Measurements from ENCODE around the gene LCNL1. TPM values are rescaled to one million over a fixed set of nuclear protein-coding genes. Genes with fewer than 3 reads are reported as not detected.

LCNL1 gene
- total and polyA plus RNA-seq, 2 donors (not counting 1 experiment from before 2014, with no cell fraction given) = not detected

GRCh38 chr9:137007108-137007815, 24.5 kb downstream of the LCNL1 start:
- no peak overlapping the region for H3K4me3 ChIP-seq (ENCODE audit: control extremely low read depth in 1 of 5, extremely low read depth in 1 of 5, insufficient read depth in 1 of 5, low read depth in 2 of 5, low read length in 4 of 5)
- intact Hi-C loops (cut with micrococcal nuclease) = no loop called here
- no peak overlapping the region for H3K27ac Mint-ChIP-seq
- POLR2A ChIA-PET = no interaction called here
- no peaks in the 10 kb centered on the region for H3K4me1 ChIP-seq (ENCODE audit: control insufficient read depth in 2 of 2, insufficient read depth in 2 of 2, low read length in 2 of 2)
- peaks cover 0 to 1% of the 10 kb centered on the region in 2 experiments for H3K36me3 ChIP-seq (replicated peaks in 1 of 2; ENCODE audit: control extremely low read depth in 1 of 2, control insufficient read depth in 1 of 2, extremely low read depth in 1 of 2, insufficient read depth in 2 of 2, low read length in 1 of 2)
- TF ChIP-seq EZH2 (IDR thresholded peaks at IDR 0.05; ENCODE audit: borderline replicate concordance, insufficient read depth, low read depth, low read length, poor library complexity, severe bottlenecking) = no peak
- no peak for TF ChIP-seq CTCF (IDR thresholded peaks at IDR 0.05)
- no peak overlapping the region for H3K27ac ChIP-seq (ENCODE audit: low read length in 2 of 2)
- H3K4me2 ChIP-seq (replicated peaks; ENCODE audit: low read depth, low read length, poor library complexity, severe bottlenecking) = no peak overlapping the region
- no peak overlapping the region for H3K9ac ChIP-seq (ENCODE audit: low read length)
- no peak for DNase-seq
- WGBS (ENCODE audit: insufficient coverage) = 91% methylated on average over 22 of the region's 30 CpGs
- no peak overlapping the region for H2AFZ ChIP-seq (ENCODE audit: insufficient read depth, low read depth, low read length, poor library complexity, severe bottlenecking)
- no peak overlapping the region for H3K4me3 Mint-ChIP-seq
- H3K27me3 Mint-ChIP-seq = no peaks in the 10 kb centered on the region
- CTCF ChIA-PET = interaction anchor here (1.3 to 1.5 kb wide), 2 partner anchors 22 to 28 kb away, joined by 3 to 5 read pairs; no protein-coding TSS in a partner anchor
- ATAC-seq (ENCODE audit: low read depth) = no peak
- H3K27me3 ChIP-seq (replicated peaks in 1 of 4; ENCODE audit: control extremely low read depth in 1 of 4, control insufficient read depth in 3 of 4, insufficient read depth in 4 of 4, low read length in 3 of 4) = no peaks in the 10 kb centered on the region
- peaks cover 0 to 4% (median 0%) of the 10 kb centered on the region in 3 donors for H3K9me3 ChIP-seq (ENCODE audit: control extremely low read depth in 1 of 3, control insufficient read depth in 2 of 3, insufficient read depth in 1 of 3, low read length in 2 of 3)
- no peaks in the 10 kb centered on the region for H3K79me2 ChIP-seq (ENCODE audit: control insufficient read depth, insufficient read depth, low read length)
- no peaks in the 10 kb centered on the region for H3K9me3 Mint-ChIP-seq (ENCODE audit: insufficient read depth)
- no peaks in the 10 kb centered on the region for H3K4me1 Mint-ChIP-seq
- H4K20me1 ChIP-seq (ENCODE audit: control insufficient read depth, insufficient read depth, low read length, poor library complexity, severe bottlenecking) = no peaks in the 10 kb centered on the region

GRCh38 chr9:137007816-137008270, 25.1 kb downstream of the LCNL1 start:
- 82% methylated on average over 13 of the region's 13 CpGs for WGBS (ENCODE audit: insufficient coverage)
- POLR2A ChIA-PET = no interaction called here
- no peak overlapping the region for H2AFZ ChIP-seq (ENCODE audit: insufficient read depth, low read depth, low read length, poor library complexity, severe bottlenecking)
- no peak overlapping the region for H3K27ac ChIP-seq (ENCODE audit: low read length in 2 of 2)
- TF ChIP-seq EZH2 (IDR thresholded peaks at IDR 0.05; ENCODE audit: borderline replicate concordance, insufficient read depth, low read depth, low read length, poor library complexity, severe bottlenecking) (no peak), CTCF (IDR thresholded peaks at IDR 0.05) (no peak)
- no peaks in the 10 kb centered on the region for H3K4me1 ChIP-seq (ENCODE audit: control insufficient read depth in 2 of 2, insufficient read depth in 2 of 2, low read length in 2 of 2)
- no peak for DNase-seq
- peaks cover 0 to 4% (median 0%) of the 10 kb centered on the region in 3 donors for H3K9me3 ChIP-seq (ENCODE audit: control extremely low read depth in 1 of 3, control insufficient read depth in 2 of 3, insufficient read depth in 1 of 3, low read length in 2 of 3)
- no peak overlapping the region for H3K4me3 ChIP-seq (ENCODE audit: control extremely low read depth in 1 of 5, extremely low read depth in 1 of 5, insufficient read depth in 1 of 5, low read depth in 2 of 5, low read length in 4 of 5)
- Mint-ChIP-seq H3K4me1 (no peaks in the 10 kb centered on the region), H3K9me3 (ENCODE audit: insufficient read depth) (no peaks in the 10 kb centered on the region), H3K4me3 (no peak overlapping the region), H3K27ac (no peak overlapping the region), H3K27me3 (no peaks in the 10 kb centered on the region)
- peaks cover 0 to 1% of the 10 kb centered on the region in 2 experiments for H3K36me3 ChIP-seq (replicated peaks in 1 of 2; ENCODE audit: control extremely low read depth in 1 of 2, control insufficient read depth in 1 of 2, extremely low read depth in 1 of 2, insufficient read depth in 2 of 2, low read length in 1 of 2)
- CTCF ChIA-PET = interaction anchor here (1.3 to 1.5 kb wide), 2 partner anchors 22 to 27 kb away, joined by 3 to 5 read pairs; no protein-coding TSS in a partner anchor
- no peak for ATAC-seq (ENCODE audit: low read depth)
- H3K27me3 ChIP-seq (replicated peaks in 1 of 4; ENCODE audit: control extremely low read depth in 1 of 4, control insufficient read depth in 3 of 4, insufficient read depth in 4 of 4, low read length in 3 of 4) = no peaks in the 10 kb centered on the region
- no peak overlapping the region for H3K4me2 ChIP-seq (replicated peaks; ENCODE audit: low read depth, low read length, poor library complexity, severe bottlenecking)
- H3K9ac ChIP-seq (ENCODE audit: low read length) = no peak overlapping the region
- intact Hi-C loops (cut with micrococcal nuclease) = no loop called here
- H4K20me1 ChIP-seq (ENCODE audit: control insufficient read depth, insufficient read depth, low read length, poor library complexity, severe bottlenecking) = no peaks in the 10 kb centered on the region
- H3K79me2 ChIP-seq (ENCODE audit: control insufficient read depth, insufficient read depth, low read length) = no peaks in the 10 kb centered on the region
